Gastroesophageal sphincter (tissue), 3 donors: ENCODE measurements around the gene HRH1.

Experiments used
- EP300 ChIP-seq: sonication (generic); formaldehyde crosslinking; IDR thresholded peaks from one replicate; pipeline ENCODE4 v1.6.1; 2017; ENCODE audit warnings: antibody characterized with exemption, mild to moderate bottlenecking
- POLR2A ChIP-seq, 2 donors: fragments of 450-650 bp; IDR thresholded peaks; one replicate each; pipeline ENCODE4 v1.6.1; 2017; ENCODE audit warnings: antibody characterized with exemption in 2 of 2, mild to moderate bottlenecking in 2 of 2, moderate library complexity in 1 of 2
- POLR2AphosphoS5 ChIP-seq: sonication (generic); formaldehyde crosslinking; IDR thresholded peaks from one replicate; pipeline ENCODE4 v1.6.1; 2017; ENCODE audit warnings: antibody characterized with exemption
- TF ChIP-seq, protein P1 (sequence below), 4 experiments: fragments of 200-600 bp in 2 of 4; fragments of 450-650 bp in 2 of 4; sonication (generic) in 1 of 4; IDR thresholded peaks; one replicate each; pipeline ENCODE4 v1.5.1; 2017 to 2019; ENCODE audit warnings: antibody characterized with exemption in 4 of 4, mild to moderate bottlenecking in 2 of 4, moderate library complexity in 2 of 4

DNA sequence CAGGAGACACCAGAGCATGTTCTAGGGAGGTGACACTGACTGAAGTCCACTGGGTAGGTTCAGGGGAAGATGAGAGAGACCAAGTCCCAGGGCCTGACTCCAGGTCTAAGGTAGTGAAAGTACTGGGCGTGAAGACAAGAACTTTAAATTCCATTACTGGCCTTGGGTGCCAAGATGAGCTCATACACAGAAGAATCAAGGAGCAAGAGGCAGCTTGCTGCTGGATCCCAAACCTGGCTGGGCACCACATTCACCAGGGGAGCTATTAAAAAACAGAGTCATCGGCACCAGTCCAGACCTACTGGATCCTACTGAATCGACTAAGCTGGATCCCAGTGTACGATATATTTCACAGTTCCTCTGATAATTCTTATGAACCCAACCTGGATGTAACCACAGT lies 75.8 kb downstream of the HRH1 start:
- TF ChIP-seq, protein P1, sequence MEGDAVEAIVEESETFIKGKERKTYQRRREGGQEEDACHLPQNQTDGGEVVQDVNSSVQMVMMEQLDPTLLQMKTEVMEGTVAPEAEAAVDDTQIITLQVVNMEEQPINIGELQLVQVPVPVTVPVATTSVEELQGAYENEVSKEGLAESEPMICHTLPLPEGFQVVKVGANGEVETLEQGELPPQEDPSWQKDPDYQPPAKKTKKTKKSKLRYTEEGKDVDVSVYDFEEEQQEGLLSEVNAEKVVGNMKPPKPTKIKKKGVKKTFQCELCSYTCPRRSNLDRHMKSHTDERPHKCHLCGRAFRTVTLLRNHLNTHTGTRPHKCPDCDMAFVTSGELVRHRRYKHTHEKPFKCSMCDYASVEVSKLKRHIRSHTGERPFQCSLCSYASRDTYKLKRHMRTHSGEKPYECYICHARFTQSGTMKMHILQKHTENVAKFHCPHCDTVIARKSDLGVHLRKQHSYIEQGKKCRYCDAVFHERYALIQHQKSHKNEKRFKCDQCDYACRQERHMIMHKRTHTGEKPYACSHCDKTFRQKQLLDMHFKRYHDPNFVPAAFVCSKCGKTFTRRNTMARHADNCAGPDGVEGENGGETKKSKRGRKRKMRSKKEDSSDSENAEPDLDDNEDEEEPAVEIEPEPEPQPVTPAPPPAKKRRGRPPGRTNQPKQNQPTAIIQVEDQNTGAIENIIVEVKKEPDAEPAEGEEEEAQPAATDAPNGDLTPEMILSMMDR (IDR thresholded peaks at IDR 0.05), result no peak
- no peak for TF ChIP-seq POLR2A (IDR thresholded peaks at IDR 0.05)
- TF ChIP-seq EP300, result no peak
- no peak for TF ChIP-seq POLR2AphosphoS5
